GM12892 (cell line): ENCODE measurements around the gene TRAPPC1.

ENCODE experiments used
- POLR2A ChIP-seq: IDR thresholded peaks from 2 replicates; pipeline ENCODE4 v1.6.1; 2011; ENCODE audit warnings: low read depth, low read length, control low read depth
- POLR2AphosphoS5 ChIP-seq: IDR thresholded peaks from 2 replicates; pipeline ENCODE4 v1.6.1; 2011; ENCODE audit warnings: low read depth, low read length, control low read depth

GRCh38 chr17:7922845-7923628 lies 8.7 kb downstream of the TRAPPC1 start:
- TF ChIP-seq POLR2A = no peak
- no peak for TF ChIP-seq POLR2AphosphoS5
